Loucy (cell line): ENCODE results near the gene MIPEP.

Source experiments
- H2AFZ ChIP-seq: fragments of 200-600 bp; sonication (generic); 2 replicates; pipeline ENCODE4 v1.6.0; 2016; ENCODE audit warnings: antibody characterized with exemption, mild to moderate bottlenecking, low read length, moderate library complexity
- H3F3A ChIP-seq: fragments of 200-600 bp; 2 replicates; pipeline ENCODE4 v1.6.0; 2016; ENCODE audit warnings: antibody characterized with exemption, low read depth, mild to moderate bottlenecking
- H3K27me3 ChIP-seq: fragments of 200-600 bp; sonication (generic); 2 replicates; pipeline ENCODE4 v1.6.1; 2014; ENCODE audit warnings: low read length, mild to moderate bottlenecking; ENCODE audit not compliant: insufficient read depth, poor library complexity, severe bottlenecking
- H3K36me3 ChIP-seq: fragments of 200-600 bp; sonication (generic); 2 replicates; pipeline ENCODE4 v1.6.1; 2016; ENCODE audit warnings: low read length; ENCODE audit not compliant: insufficient read depth
- H3K4me1 ChIP-seq: fragments of 200-600 bp; sonication (generic); 2 replicates; pipeline ENCODE4 v1.5.1; 2014; ENCODE audit warnings: low read length, mild to moderate bottlenecking; ENCODE audit not compliant: insufficient read depth, poor library complexity, severe bottlenecking
- H3K4me2 ChIP-seq: fragments of 200-600 bp; sonication (generic); 2 replicates; pipeline ENCODE4 v1.6.0; 2014; ENCODE audit warnings: antibody characterized with exemption, low read length, low read depth, mild to moderate bottlenecking; ENCODE audit not compliant: poor library complexity, severe bottlenecking
- H3K4me3 ChIP-seq: fragments of 200-600 bp; sonication (generic); 2 replicates; pipeline ENCODE4 v1.5.1; 2014; ENCODE audit warnings: low read length, mild to moderate bottlenecking, mixed read lengths; ENCODE audit not compliant: poor library complexity, severe bottlenecking
- H3K79me2 ChIP-seq: fragments of 200-600 bp; sonication (generic); 2 replicates; pipeline ENCODE4 v1.6.1; 2014; ENCODE audit warnings: low read length; ENCODE audit not compliant: insufficient read depth
- H3K9ac ChIP-seq: fragments of 200-600 bp; sonication (generic); 2 replicates; pipeline ENCODE4 v1.6.0; 2014; ENCODE audit warnings: mild to moderate bottlenecking, low read depth, low read length, moderate library complexity; ENCODE audit not compliant: poor library complexity, severe bottlenecking
- H3K9me2 ChIP-seq: fragments of 200-600 bp; sonication (generic); replicated peaks from 2 replicates; pipeline ENCODE4 v1.6.1; 2016; ENCODE audit warnings: low read depth, low read length, mixed read lengths
- H3K9me3 ChIP-seq: fragments of 200-600 bp; sonication (generic); 2 replicates; pipeline ENCODE4 v1.6.1; 2014; ENCODE audit warnings: mild to moderate bottlenecking, antibody characterized with exemption, low read length, low read depth; ENCODE audit not compliant: insufficient read depth
- H4K20me1 ChIP-seq: fragments of 200-600 bp; sonication (generic); 2 replicates; pipeline ENCODE4 v1.6.0; 2014; ENCODE audit warnings: antibody characterized with exemption, low read length, mild to moderate bottlenecking; ENCODE audit not compliant: insufficient read depth, poor library complexity, severe bottlenecking
- EZH2phosphoT487 ChIP-seq: fragments of 200-600 bp; IDR thresholded peaks from 2 replicates; pipeline ENCODE4 v1.6.1; 2018; ENCODE audit warnings: antibody characterized with exemption, mild to moderate bottlenecking, moderate library complexity, borderline replicate concordance
- TF ChIP-seq, protein P1 (sequence below): fragments of 200-600 bp; sonication (generic); conservative IDR thresholded peaks from 2 replicates; pipeline ENCODE4 v1.5.1; 2014; ENCODE audit warnings: mild to moderate bottlenecking, antibody characterized with exemption, low read length

Gene MIPEP

DNA sequence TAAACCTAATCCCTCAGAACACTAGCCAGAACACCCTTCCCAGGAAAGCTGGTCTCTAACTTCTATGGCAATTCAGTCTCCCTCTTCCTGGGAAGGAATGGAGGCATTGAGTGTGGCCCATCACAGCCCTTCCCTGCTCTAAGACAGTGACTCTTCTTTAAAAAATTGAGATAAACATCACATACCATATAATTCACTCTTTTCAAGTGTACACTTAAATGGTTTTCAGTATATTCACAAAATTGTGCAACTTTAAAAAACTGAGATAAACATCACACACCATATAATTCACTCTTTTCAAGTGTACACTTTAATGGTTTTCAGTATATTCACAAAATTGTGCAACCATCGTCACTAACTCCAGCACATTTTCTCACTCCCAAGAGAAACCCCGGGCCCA lies 116.5 kb downstream of the MIPEP start:
- H3K9me3 ChIP-seq, result no peaks in the 10 kb centered on the region
- TF ChIP-seq, protein P1, sequence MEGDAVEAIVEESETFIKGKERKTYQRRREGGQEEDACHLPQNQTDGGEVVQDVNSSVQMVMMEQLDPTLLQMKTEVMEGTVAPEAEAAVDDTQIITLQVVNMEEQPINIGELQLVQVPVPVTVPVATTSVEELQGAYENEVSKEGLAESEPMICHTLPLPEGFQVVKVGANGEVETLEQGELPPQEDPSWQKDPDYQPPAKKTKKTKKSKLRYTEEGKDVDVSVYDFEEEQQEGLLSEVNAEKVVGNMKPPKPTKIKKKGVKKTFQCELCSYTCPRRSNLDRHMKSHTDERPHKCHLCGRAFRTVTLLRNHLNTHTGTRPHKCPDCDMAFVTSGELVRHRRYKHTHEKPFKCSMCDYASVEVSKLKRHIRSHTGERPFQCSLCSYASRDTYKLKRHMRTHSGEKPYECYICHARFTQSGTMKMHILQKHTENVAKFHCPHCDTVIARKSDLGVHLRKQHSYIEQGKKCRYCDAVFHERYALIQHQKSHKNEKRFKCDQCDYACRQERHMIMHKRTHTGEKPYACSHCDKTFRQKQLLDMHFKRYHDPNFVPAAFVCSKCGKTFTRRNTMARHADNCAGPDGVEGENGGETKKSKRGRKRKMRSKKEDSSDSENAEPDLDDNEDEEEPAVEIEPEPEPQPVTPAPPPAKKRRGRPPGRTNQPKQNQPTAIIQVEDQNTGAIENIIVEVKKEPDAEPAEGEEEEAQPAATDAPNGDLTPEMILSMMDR, result no peak

DNA sequence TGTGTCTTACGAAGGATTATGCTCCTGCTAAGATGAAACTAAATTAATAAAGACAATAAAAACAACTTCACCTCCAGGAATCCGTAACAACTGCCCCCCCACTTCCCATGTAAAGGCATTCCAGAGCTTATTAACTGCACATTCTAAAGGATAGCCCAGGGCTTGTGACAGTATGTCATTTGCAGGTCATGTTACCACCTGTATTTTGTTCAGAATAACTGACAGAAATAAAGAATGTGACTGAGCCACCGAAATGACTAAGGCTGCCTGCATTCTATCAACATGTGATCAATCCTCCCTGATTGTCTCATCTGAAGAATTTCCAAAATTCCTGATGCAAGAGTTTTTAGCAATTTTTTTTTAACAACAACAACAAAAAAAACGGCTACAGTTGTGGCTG lies 117.2 kb downstream of the MIPEP start:
- TF ChIP-seq, protein P1, result no peak
- TF ChIP-seq EZH2phosphoT487, result no peak
- Histone ChIP-seq H4K20me1 (no peaks in the 10 kb centered on the region), H3K4me3 (no peak overlapping the region), H3K36me3 (no peaks in the 10 kb centered on the region), H3F3A (no peaks in the 10 kb centered on the region), H3K9ac (no peak overlapping the region), H2AFZ (no peak overlapping the region), H3K27me3 (no peaks in the 10 kb centered on the region), H3K4me1 (peaks cover 12% of the 10 kb centered on the region), H3K79me2 (no peaks in the 10 kb centered on the region), H3K9me2 (no peaks in the 10 kb centered on the region), H3K9me3 (no peaks in the 10 kb centered on the region), H3K4me2 (no peak overlapping the region)

More for the DNA sequence above, 116.5 kb downstream of the MIPEP start:
- Histone ChIP-seq H3K9me2 (no peaks in the 10 kb centered on the region), H3K4me1 (peaks cover 11% of the 10 kb centered on the region), H3K79me2 (no peaks in the 10 kb centered on the region), H3K36me3 (no peaks in the 10 kb centered on the region), H3K4me2 (no peak overlapping the region), H3K27me3 (no peaks in the 10 kb centered on the region), H3K4me3 (no peak overlapping the region), H3F3A (no peaks in the 10 kb centered on the region), H4K20me1 (no peaks in the 10 kb centered on the region), H2AFZ (no peak overlapping the region), H3K9ac (no peak overlapping the region)

DNA sequence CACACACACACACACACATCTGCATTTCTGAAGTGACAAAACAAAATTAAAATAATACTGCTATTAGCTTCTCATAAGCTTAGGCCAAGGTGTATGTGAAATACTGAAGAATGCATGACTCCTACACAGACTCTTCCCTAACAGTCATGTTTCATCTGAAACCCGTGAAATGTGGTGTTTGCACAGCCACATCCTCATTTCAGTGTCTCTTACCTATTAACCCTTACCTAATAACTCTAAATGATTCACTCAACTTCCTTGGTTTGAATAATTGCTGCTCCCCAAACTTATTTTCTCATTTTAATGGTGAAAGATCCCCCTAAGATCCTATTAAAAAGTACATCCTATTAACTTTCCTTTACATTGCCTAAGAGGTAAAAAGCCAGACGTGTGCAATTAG lies 117.6 kb downstream of the MIPEP start:
- no peak overlapping the region for H3K9ac ChIP-seq
- H3K9me3 ChIP-seq, result no peaks in the 10 kb centered on the region
- no peak overlapping the region for H2AFZ ChIP-seq
- no peaks in the 10 kb centered on the region for H3K27me3 ChIP-seq
- peaks cover 16% of the 10 kb centered on the region for H3K4me1 ChIP-seq
- no peaks in the 10 kb centered on the region for H3K79me2 ChIP-seq
- H3K9me2 ChIP-seq, result no peaks in the 10 kb centered on the region
- H3K4me3 ChIP-seq, result no peak overlapping the region
- no peaks in the 10 kb centered on the region for H4K20me1 ChIP-seq
- H3K36me3 ChIP-seq, result no peaks in the 10 kb centered on the region
- H3F3A ChIP-seq, result no peaks in the 10 kb centered on the region
- no peak overlapping the region for H3K4me2 ChIP-seq
- TF ChIP-seq, protein P1, result no peak
- TF ChIP-seq EZH2phosphoT487, result no peak
